Mononuclear cell (primary cell): ENCODE data around the gene RBM4B. TPM values are rescaled to one million over a fixed set of nuclear protein-coding genes. Genes with fewer than 3 reads are reported as not detected.
"Not testable (repeated sequence)": the region's sequence is repeated elsewhere in the genome, so short reads cannot be mapped to it uniquely, and the experiment has no call there.

ENCODE experiments used
- H3K27me3 ChIP-seq: 2 replicates; pipeline ENCODE4 v1.6.0; 2011; ENCODE audit warnings: low read length, control low read depth; ENCODE audit not compliant: insufficient read depth
- H3K4me1 ChIP-seq: 2 replicates; pipeline ENCODE4 v1.5.1; 2011; ENCODE audit warnings: mild to moderate bottlenecking, low read length, control low read depth; ENCODE audit not compliant: insufficient read depth
- H3K4me3 ChIP-seq: 2 replicates; pipeline ENCODE4 v1.5.1; 2011; ENCODE audit warnings: mild to moderate bottlenecking, low read length, moderate library complexity
- H3K9me3 ChIP-seq: 2 replicates; pipeline ENCODE4 v1.5.1; 2011; ENCODE audit warnings: low read depth, mild to moderate bottlenecking, control low read depth, low read length
- total RNA-seq: library from RNA; depleted of rRNA; stranded (reverse); fragments of >200 nt; gene quantifications from one replicate; pipeline ENCODE4 v1.2.3, GENCODE V29; 2012

The RBM4B gene
- total RNA-seq, 1 donor: 3.4 TPM

DNA sequence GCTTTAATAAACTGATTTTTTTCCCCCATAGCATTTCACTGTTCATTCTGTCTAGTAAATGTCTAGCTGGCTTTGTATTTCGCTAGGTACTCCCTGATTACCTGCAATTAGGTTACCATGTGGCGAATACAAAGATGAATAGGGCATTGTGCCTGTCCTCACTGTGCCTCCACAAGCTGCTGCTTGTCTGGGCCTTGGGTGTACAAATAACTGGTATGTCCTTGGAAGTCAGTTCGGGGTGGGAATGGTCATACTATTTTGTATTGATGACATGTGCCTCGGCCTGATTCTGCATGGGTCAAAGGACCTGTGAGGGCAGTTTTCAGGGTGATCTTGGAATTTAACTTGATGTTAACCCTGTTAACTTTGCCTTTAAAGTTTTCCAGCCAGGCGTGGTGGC, 27.8 kb downstream of the RBM4B start:
- Histone ChIP-seq H3K4me3 (no peak overlapping the region), H3K27me3 (no peaks in the 10 kb centered on the region), H3K4me1 (peaks cover 26% of the 10 kb centered on the region), H3K9me3 (no peaks in the 10 kb centered on the region)

DNA sequence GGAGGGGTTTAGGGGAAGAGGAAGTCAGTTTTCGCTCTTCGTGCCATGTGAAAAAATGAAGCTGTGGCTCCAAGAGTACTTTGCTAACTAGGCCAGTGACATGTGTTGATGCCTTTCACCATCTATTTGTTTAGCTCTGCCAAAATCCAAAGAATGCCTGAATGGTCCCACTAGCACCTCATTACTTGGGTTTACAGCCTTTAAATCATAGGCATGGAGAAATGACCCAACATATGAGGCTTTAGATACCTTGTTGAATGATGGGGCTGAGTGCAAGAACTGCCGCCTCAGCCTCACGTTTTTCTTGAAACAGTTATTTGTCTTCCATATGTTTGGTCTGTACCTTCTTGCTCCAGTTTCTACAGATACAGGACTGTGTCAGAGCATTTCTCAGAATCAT, 30.9 kb downstream of the RBM4B start:
- Histone ChIP-seq H3K4me3 (no peak overlapping the region), H3K4me1 (peaks cover 50% of the 10 kb centered on the region), H3K27me3 (no peaks in the 10 kb centered on the region), H3K9me3 (no peaks in the 10 kb centered on the region)

DNA sequence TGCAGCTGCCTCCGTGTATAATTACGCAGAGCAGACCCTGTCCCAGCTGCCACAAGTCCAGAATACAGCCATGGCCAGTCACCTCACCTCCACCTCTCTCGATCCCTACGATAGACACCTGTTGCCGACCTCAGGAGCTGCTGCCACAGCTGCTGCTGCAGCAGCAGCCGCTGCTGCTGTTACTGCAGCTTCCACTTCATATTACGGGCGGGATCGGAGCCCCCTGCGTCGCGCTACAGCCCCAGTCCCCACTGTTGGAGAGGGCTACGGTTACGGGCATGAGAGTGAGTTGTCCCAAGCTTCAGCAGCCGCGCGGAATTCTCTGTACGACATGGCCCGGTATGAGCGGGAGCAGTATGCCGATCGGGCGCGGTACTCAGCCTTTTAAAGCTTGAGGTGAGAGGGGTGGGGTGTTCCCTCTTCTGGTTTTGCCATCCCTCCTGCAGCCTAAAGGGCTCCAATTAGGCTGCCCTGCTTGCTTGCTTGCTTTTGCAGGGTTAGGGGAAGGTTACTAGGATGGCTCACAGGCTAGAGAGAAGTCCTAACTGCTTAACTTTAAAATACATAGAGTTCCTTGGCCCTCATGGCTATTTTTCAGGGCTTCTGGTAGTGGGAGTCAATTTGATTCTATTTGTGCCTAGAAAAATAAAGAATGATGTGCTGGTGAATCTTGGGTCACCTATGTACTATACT, 33.8 kb downstream of the RBM4B start:
- Histone ChIP-seq H3K9me3 (no peaks in the 10 kb centered on the region), H3K4me3 (no peak overlapping the region), H3K27me3 (no peaks in the 10 kb centered on the region), H3K4me1 (peaks cover 74% of the 10 kb centered on the region)

DNA sequence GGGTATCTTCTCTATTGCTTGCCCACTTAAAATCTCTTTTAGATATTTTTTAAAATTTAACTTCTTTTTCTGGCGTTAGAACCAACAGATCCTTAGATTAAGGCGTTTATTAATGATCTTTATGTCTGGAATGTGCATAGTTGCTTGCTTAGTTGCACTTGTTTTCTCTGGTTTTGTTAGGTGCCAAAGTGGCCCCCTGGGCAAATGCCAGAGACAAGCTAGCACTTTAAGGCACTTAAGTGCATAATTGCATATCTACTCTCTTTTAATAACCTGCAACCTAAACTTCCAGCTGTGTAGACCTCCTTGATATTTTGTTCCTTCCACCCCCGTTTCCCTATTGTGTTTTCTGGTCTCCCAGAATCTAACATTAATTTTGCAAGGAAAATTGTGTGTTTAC, 35.9 kb downstream of the RBM4B start:
- Histone ChIP-seq H3K9me3 (no peaks in the 10 kb centered on the region), H3K4me1 (peaks cover 87% of the 10 kb centered on the region), H3K27me3 (no peaks in the 10 kb centered on the region), H3K4me3 (no peak overlapping the region)

DNA sequence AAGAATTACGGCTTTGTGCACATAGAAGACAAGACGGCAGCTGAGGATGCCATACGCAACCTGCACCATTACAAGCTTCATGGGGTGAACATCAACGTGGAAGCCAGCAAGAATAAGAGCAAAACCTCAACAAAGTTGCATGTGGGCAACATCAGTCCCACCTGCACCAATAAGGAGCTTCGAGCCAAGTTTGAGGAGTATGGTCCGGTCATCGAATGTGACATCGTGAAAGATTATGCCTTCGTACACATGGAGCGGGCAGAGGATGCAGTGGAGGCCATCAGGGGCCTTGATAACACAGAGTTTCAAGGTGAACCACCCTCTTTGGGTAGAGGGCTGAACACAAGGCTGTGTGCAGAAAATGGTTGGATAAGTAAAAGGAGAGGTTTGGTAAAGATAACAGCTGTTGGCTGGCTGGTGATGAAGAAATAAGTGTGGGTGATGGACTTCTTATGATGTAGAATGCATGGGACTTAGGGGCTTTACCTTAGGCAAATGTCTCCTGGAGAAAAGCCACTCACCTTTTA, 37.8 kb downstream of the RBM4B start:
- H3K4me3 ChIP-seq, H3K9me3 ChIP-seq, H3K27me3 ChIP-seq: not testable (repeated sequence)
- H3K4me1 ChIP-seq: peaks cover 69% of the 10 kb centered on the region

DNA sequence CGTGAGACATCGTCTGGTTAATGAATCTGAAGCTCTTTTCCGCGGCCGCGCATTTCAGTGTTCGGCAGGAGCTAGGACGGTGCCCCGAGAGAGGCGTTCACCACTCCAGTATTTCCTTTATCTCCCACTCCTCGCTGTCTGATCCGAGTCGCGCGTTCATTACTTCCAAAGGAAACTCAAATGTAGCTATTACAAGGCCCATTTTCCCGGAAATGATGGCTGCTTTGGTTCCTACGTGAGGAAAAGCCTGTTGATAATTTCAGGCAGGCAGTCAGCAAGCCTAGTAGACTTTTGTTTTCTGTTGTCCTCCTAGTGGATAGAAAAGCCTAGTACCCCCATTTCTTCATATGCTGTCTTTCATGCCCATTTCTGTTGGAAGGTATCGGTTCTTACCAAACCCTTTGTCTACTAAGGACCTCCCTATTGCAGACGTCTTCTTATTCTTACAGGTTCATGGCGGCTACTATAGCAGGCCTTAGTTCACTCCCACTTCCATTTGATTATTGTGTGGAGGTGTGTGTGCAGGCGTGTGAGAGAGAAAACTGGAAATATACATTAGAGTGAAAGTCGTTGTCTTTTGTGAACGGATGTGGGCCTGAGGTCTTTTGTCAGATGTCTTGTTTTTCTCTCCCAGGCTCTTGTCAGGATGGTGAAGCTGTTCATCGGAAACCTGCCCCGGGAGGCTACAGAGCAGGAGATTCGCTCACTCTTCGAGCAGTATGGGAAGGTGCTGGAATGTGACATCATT, 38.4 kb downstream of the RBM4B start:
- H3K9me3 ChIP-seq: no peaks in the 10 kb centered on the region
- H3K27me3 ChIP-seq: no peaks in the 10 kb centered on the region
- H3K4me3 ChIP-seq: peak overlapping the region; percentile 95
- peaks cover 63% of the 10 kb centered on the region for H3K4me1 ChIP-seq

DNA sequence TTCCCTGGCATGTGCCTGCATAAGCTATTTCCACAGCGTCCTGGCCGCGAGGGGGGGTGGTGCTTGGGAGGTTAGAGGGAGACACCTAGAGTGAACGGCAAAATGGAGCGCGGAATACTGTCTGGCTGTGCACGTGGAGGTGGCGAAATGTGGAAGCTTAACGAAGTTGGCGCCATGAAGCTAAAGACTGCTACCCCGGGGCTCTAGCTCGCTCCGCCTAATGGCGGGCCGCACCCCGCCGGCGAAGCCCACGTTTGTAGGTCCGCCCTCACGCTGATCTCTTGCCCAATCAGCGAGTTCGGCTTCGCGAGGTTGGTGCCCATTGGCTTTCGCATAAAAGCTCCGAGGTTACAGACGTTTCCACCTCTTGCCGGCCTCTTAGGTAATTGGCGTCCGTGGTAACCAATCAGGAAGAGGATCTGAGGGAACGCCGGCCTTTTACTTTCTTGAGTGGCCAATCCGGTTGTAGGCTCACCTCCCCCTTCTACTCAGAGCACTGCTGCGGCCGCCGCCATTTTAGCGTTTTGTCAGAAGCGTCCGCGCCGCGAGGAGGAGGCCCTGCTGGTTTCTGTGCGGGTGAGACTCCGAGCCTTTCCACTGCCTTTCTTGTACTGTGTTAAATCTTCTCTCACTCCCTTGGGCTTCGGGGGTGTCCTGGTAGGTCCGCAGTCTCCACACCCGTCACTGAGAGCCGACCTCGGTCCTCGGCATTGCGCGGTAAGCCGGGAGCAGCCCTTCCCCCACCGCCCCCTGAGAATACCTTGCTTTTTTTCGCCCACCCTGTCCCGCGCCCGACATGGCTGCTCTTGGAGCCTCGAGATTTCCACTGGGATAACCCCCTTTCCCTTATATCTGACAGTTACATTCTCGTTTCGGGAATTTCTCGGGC, 39.3 kb downstream of the RBM4B start, which contains the start of gene RBM4:
Gene RBM4 (plus strand): TSS at position 527 of the 889 bp plus-strand sequence. CDS start 1,009 bp downstream, outside the sequence.
- Histone ChIP-seq H3K27me3 (no peaks in the 10 kb centered on the region), H3K4me3 (peak within 1 kb of the TSS; percentile 95), H3K4me1 (peaks cover 54% of the 10 kb centered on the region)

DNA sequence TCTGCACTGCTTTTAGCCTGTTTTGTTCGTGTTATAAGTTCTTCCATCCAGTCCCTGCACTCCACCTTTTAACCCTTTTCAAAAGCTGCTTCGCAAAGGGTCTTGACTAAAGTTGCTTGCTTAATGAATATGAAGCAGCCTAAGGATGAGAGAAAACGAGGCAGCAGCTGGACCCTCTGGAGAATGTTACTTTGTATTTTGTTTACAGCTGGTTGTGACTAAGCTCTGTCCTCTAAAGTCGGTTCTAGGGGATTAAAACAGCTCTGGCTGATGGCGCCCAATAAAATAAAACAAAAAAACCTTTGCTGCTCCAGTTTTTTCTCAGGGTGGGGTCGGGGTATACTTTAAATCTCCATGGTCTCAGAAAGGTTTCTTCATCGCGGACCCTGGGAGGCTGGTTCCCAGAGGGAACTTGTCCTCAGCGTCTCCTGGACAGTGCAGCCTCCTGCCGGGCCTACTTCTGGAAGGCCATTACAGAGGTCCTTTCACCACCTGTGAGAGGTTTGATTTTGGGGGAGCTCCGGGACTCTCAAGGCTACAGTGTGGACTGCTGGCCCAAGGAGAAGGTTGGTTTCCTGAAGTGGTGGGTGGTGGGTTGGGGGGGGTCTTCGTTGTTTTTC, 40.0 kb downstream of the RBM4B start:
- H3K4me3 ChIP-seq: peak overlapping the region; percentile 38
- H3K9me3 ChIP-seq: no peaks in the 10 kb centered on the region
- H3K4me1 ChIP-seq: peaks cover 50% of the 10 kb centered on the region
- no peaks in the 10 kb centered on the region for H3K27me3 ChIP-seq

More for the DNA sequence above, 39.3 kb downstream of the RBM4B start, which contains the start of gene RBM4:
- H3K9me3 ChIP-seq: no peaks in the 10 kb centered on the region

DNA sequence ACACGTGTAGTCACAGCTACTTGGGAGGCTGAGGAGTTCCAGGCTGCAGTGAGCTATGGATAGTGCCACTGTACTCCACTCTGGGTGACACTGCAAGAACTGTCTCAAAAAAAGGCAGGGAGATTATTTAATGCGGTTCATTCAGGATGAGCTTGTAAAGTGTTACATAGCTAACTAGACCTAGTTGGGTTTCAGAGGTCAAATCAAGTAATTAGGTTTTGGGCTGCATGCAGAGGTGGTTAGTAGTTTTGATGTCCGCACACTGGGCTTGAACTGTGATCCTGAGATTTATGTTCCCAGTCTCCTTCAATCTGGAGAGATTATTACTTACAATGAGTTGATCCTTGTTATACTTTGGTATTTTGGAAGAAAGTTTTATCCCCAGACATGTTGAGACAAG, 41.3 kb downstream of the RBM4B start:
- H3K4me1 ChIP-seq: peaks cover 37% of the 10 kb centered on the region
- no peaks in the 10 kb centered on the region for H3K27me3 ChIP-seq
- no peak overlapping the region for H3K4me3 ChIP-seq
- no peaks in the 10 kb centered on the region for H3K9me3 ChIP-seq

DNA sequence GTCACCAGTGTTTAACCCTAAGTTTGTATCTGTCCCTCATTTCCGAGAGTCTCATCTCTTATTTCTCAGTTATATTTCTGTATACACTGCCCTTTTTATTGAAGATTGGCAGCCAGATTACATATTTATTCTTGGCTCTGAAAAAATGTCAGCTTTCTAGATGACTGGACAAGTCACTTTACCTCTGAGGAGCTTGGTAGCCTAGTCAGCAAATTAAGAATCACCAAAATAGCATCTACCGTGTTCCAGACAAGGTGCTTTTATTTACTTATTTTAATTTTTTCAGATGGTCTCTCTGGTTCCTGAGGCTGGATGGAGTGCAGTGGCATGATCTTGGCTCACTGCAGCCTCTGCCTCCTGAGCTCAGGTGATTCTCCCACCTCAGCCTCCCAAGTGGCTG, 44.7 kb downstream of the RBM4B start:
- H3K9me3 ChIP-seq: no peaks in the 10 kb centered on the region
- H3K4me3 ChIP-seq: no peak overlapping the region
- peaks cover 11% of the 10 kb centered on the region for H3K4me1 ChIP-seq
- no peaks in the 10 kb centered on the region for H3K27me3 ChIP-seq

DNA sequence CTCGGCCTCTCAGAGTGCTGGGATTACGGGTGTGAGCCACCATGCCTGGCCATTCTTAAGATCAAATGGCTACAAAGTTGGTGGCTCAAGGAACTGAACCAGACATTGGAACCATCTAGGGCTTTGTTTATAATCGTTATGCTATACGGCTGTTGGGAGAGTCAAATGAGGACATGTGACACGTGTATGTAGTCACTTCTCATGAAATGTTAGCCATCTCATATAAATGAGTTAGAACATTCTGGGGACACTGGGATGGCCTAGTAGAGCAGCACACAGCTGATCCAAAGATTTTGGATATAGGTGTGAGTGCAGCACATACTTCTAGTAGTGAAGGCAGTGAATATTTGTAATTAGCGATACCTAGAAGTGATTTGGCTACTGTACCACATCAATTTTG, 45.8 kb downstream of the RBM4B start:
- H3K4me3 ChIP-seq: no peak overlapping the region
- H3K9me3 ChIP-seq: no peaks in the 10 kb centered on the region
- no peaks in the 10 kb centered on the region for H3K27me3 ChIP-seq
- H3K4me1 ChIP-seq: peaks cover under 1% of the 10 kb centered on the region

DNA sequence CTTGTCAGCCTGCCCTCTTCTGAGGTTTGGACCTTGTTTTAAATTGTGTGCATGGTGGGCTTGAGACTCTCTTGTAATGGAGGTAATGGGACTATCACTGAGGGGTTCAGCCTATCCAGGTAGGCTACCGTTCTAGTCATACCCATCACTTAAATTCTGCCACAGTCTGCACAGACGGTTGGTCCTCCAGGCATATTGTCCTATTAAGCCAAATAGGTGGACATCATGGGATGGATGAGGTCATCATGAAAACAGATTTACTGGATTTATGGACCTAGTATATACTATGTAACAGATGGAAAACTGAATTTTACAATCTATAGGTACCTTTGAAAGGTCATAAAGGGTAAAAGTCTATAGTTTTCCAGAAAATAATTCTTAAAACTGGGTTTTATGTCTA, 48.3 kb downstream of the RBM4B start:
- Histone ChIP-seq H3K4me1 (peaks cover 4% of the 10 kb centered on the region), H3K9me3 (no peaks in the 10 kb centered on the region), H3K27me3 (no peaks in the 10 kb centered on the region), H3K4me3 (no peak overlapping the region)

DNA sequence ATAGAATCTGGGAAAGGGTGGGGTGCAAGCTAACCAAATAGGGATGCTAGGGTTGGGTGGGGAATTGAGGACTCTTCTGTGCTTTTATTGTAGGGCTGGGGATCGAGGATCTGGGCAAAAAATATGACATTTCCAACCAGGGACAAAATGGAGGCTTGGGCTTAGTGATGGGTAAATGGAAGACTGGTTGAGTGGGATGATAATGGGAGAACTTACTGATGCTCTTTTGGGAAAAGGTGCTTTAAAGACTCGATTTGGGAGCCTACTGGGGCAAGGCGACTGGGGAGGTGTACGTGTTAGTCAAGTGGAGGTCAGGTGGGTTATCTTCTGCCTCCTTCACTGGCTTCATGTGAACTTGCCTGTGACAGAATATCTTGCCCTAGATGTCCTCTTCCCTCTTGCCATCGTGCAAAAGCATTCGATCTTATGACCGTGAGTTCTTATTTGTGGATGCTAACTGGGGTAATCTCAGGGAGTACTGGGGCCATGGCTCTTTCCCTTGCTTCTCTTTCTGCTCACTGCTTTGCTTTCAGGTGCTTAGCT, 49.6 kb downstream of the RBM4B start:
- Histone ChIP-seq H3K9me3 (no peaks in the 10 kb centered on the region), H3K4me3 (no peak overlapping the region), H3K4me1 (peaks cover 17% of the 10 kb centered on the region), H3K27me3 (no peaks in the 10 kb centered on the region)

DNA sequence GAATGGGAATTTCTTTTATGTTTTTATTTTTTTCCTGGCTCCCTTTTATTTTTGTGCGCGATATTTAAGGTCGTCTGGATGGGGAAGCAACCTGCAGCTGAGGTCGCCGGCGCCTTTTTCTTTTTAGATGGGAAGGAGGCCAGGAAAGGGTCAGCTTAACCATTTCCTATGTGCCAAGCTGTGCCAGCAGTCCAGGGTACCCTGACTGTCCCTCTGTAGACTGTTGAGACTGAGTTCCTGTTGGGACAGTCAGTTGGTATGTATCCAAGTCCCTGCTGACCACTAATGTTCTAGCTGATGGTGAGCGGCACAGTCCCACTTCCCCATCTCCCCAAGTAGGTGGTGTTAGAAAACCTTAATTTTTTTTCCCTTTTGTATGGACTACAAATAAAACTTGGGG, 50.8 kb downstream of the RBM4B start:
- peaks cover 29% of the 10 kb centered on the region for H3K4me1 ChIP-seq
- H3K4me3 ChIP-seq: no peak overlapping the region
- H3K27me3 ChIP-seq: no peaks in the 10 kb centered on the region

More for the DNA sequence above, 50.8 kb downstream of the RBM4B start:
- H3K9me3 ChIP-seq: no peaks in the 10 kb centered on the region
